GM18519 (cell line): ENCODE measurements around the gene SEMA7A.

Source experiments
- ATAC-seq: cut with Tn5 transposase; IDR thresholded peaks from one replicate; pipeline ENCODE4 v1.9.1; 2021; ENCODE audit warnings: mild to moderate bottlenecking, moderate library complexity; ENCODE audit not compliant: unreplicated experiment, low FRiP score

SEMA7A gene

GRCh38 chr15:74417670-74418069, 16.1 kb downstream of the SEMA7A start:
- no peak for ATAC-seq

DNA sequence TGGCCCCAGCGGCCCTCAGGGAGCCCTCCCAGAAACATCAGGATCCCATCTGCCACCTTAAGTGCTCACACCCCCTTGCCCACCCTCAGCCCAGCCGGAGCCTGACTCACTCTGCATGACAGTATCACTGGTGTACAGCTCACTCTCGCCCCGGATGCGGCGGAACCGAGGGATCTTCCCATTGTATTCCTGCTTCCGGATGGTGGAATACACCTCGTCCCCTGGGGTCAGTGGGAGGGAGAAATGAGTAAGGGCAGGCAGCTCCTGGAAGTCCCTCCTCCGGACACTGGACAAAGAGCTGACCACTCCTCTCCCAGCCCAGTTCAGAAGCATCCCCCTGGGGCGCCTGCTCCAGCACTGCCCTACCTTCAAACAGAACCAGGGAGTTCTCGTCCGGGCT, 16.5 kb downstream of the SEMA7A start:
- ATAC-seq, result no peak

GRCh38 chr15:74415966-74416916, 17.5 kb downstream of the SEMA7A start:
- ATAC-seq, result no peak

GRCh38 chr15:74414603-74415338, 19.0 kb downstream of the SEMA7A start:
- ATAC-seq, result no peak

- ATAC-seq, result no peak
Observed at GRCh38 chr15:74414081-74414580, 19.6 kb downstream of the SEMA7A start.

DNA sequence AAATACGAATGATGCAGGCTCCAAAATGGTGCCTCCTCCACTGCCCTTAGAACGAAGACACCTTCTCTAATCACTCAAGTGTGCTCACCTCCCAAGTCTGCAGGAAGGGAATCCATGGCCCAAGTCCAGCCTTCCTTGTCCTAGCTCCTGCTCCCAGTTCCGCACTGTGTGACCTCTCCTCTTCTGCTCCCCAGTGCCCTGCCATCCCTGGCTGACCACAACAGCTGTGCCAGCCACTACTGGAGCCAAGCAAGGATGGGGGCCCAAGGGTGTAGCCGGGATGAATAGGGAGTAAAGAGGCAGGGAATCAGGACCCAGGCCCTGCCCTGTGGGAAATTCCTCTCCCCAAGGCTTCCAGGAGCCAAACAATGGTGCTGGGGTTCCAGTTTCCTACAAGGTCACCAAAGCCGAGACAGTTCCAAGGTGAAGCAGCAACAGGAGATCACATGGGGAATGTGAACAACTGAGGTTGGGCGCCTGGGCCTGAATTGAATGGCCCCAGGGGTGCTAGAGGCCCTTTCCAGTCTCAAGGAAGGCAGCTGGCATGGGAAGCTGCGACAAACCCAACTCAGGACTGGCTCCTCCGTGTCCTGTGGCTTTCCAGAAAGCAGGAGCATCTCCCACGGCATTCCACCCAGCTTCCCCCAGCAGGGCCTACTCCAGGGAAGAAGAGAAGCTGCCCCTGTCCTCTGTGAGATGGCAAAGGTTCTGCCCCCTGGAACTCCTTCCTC, 20.2 kb downstream of the SEMA7A start:
- ATAC-seq, result no peak

DNA sequence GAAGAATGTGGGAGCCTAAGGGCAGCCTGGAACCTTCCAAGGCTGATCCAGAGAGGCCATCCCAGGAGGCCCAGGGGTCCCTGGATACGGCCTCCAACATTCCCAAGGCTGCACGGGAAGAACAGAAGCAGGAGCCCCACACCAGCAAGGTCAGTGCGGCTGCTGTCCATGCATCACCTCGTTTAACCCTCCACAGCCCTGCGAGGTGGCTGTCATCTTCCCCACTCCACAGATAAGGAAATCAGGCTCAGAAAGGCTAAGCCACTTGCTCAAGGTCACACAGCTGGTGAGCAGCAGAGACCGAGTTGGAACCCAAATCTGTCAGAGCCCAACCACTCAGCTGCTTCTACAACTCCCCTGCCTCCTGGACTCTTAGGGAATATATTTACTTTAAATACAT, 21.6 kb downstream of the SEMA7A start:
- ATAC-seq, result no peak

- ATAC-seq, result no peak
Observed at GRCh38 chr15:74411686-74412085, 22.1 kb downstream of the SEMA7A start.

- no peak for ATAC-seq
Observed at GRCh38 chr15:74410502-74410901, 23.3 kb downstream of the SEMA7A start.

- no peak for ATAC-seq
Observed at GRCh38 chr15:74409225-74409624, 24.5 kb downstream of the SEMA7A start.

DNA sequence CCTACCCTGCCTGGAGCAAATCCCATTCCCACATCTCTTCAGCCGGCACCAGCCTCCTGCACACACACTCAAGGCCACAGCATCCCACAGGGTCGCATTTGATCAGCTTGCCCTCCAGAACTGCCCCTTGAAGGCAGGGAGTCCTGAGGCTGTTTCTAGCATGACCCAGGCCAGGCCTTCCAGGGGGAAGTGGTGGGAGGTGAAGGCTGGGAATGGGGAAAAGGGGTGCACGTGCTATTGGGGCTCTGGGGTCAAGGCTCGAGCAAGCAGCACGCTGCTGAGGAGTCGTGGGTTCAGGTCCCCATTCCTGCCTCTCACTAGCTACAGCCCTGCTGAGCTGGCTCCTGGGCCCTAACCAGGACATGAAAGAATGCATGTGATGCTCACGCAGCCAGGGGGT, 24.9 kb downstream of the SEMA7A start:
- ATAC-seq, result no peak

- ATAC-seq, result no peak
Observed at GRCh38 chr15:74408385-74408784, 25.4 kb downstream of the SEMA7A start.

DNA sequence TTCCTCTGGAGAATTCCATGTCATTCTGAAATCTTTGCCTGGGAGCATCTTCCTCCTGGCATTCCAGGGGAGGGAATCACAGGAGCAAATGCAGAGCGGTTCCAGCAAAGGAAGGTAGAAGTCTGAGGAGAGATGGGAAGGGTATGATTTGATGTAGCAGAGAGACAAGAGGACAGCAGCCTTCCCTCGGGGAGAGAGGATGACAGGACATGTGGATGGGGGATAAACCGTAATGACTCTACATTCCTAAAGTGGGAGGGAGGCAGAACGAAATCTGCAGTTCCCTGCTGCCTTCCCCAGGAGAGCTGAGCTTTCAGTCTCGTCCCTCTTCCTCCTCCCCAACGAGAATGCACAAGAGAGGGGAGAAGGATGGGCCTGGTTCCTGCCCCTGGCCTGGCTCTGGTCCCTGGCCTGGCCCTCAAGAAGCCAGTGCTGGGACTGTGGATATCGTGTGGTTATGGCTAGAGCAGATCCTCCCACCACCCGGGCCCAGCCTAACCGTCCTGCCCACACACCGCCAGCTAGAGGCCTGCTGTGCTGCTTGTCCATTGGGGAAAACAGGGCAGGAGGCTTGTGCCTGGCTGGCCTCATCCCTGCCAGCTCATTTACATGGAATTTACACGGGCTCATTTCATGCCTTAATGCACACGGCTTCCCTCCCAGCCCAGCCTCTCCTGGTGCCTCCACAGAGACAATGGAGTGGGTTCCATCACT, 26.6 kb downstream of the SEMA7A start:
- ATAC-seq, result no peak

DNA sequence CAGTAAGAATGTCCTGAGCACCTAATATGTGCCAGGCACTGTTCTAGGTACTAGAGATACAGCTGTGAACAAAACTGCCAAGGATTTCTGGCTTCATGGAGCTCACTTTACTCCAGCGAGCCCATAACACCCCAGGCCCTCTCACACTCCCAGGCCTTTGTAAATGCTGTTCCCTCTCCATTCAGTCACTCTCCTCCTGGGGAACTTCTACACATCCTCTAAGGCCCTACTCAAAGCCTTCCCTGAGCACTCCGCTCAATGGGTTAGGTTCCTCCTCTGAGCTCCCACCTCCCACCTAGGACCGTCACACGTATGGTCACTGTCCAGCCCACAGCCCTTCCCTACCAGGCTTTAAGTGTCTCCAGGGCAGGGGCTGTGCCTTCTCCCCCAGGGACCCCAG, 27.2 kb downstream of the SEMA7A start:
- ATAC-seq, result no peak

DNA sequence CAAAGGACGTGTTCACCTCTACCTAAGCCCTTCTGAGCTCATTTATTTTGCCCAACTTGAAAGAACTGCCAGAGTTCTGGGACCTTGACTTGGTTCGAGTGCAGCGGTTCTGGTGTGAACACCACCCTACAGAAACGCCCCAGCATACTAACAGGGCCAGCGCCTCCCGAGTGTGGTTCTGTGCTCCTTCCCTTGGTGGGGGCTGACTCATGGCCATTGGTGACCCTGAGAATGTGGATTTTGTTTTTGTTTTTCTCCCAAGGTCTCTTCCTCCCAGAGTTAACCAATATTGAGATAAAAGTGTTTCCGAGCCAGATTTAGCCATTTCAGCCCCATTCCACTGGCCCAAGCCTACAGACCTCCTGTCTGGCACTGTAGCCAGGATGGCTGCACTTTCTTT, 27.9 kb downstream of the SEMA7A start:
- ATAC-seq, result no peak

DNA sequence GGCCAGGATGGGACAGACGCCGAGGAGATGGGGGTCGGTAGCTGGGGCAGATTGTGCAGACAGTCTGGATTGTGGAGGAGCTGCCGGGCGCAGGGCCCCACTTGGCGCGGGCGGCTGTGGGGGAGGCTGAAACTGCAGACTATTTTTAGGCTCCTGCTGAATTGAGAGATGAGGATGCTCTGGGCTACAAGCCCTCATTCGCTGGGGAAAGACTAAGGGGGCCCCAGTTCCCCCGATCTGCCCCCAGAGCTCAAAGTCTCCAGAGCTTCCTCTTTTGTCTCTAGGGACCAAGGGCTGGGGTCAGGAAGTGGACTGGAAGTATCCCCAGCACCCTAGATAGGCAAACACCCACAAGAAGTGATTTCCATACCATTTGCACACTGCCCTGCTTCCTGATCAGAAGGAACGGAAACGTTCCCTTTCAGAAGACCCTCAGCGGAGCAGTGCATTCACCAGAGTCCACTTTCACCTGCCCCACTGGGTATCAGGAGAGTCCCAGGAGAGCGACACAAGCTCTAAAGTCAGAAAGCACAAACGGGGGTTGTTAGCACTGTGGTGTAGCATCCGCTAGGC, 29.7 kb downstream of the SEMA7A start:
- ATAC-seq, result no peak

DNA sequence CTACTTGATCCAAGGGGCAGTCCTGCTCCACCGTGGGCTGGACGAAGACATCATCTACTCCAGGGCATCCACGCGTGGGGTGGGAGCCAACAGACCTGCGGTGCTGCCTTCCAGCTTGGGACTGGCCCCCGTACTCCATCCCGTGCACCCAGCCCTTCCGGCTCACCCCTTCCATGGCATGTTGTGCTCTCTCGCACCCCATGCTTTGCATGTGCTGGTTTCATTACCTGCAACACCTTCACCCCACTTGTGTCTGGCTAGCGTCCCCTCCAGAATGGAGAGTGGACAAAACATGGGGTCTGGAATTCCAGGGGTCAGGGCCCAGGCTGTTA, 30.2 kb downstream of the SEMA7A start:
- no peak for ATAC-seq

GRCh38 chr15:74402873-74403587, 30.7 kb downstream of the SEMA7A start:
- ATAC-seq, result no peak

DNA sequence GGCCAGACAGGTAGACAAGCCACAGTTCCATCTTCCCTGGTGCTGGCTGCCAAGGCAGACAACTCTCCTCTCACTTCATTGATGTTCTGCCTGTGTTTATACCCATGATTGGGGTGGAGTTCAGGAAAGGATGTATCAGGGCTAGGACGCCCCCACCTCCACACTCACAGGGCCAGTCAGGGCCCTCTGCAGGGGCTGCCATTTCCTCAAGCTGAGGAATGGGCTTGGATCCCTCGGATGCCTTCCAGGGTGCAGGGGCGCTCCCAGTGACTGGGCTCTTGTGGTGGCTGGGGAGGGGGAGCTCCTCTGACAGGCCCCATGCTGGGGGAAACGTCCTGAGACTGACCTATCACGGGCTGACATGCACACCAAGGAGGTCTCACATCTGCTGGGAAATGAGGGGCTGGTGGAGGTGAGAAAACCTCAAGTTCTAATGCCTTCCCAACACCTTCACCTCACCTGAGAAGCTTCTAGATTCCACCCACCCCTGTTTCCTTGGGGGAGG, 31.4 kb downstream of the SEMA7A start:
- ATAC-seq, result no peak
